ENCODE measurements around the gene ZNF407.
A peak's percentile ranks its signal among the peaks of the same experiment; 100 is the strongest.

Gene ZNF407

DNA sequence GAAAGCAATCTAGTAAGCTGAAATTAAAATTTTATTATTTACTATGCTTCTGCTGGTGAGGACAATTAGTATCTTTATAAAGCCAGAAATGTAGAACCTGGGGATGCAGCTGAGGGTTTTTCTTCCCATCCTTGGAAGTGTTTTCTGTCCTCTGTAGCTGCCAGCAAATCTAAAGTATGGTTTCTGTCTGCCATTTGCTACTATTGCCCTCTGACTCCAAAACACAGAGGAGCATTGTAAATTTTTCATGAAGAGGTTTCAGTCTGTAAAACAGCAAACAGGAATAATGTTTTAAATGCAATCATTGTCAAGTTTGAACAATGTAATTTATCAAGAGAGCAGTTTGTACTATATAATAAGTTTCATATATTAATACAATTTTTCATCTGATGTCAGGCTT, 258.8 kb downstream of the ZNF407 start:
- Mint-ChIP-seq H3K4me3 (no peak overlapping the region), H3K9me3 (no peaks in the 10 kb centered on the region), H3K36me3 (ENCODE audit: low read depth) (no peaks in the 10 kb centered on the region), H3K4me1 (ENCODE audit: low read depth) (no peaks in the 10 kb centered on the region), H3K27me3 (no peaks in the 10 kb centered on the region), H3K27ac (no peak overlapping the region)
- intact Hi-C loops (cut with micrococcal nuclease): no loop called here

DNA sequence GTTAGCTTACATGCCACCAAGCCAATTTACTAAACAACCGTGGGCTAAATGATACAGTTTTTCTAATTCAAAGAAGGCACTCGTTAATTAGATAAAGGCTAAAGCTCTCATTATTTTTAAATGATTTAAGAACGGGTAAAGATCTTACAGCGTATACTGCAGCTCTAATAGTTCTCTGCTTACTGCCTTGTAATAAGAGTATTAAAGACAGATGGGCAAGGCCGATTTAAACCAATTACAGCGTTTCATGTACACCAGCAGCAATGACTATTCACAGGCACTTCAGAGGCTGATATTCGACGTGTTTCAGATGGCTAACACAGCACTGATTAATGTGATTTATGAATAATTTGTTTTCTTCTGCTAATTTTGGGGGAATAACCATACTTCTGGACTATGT, 259.3 kb downstream of the ZNF407 start:
- H3K36me3 Mint-ChIP-seq (ENCODE audit: low read depth): no peaks in the 10 kb centered on the region
- H3K9me3 Mint-ChIP-seq: no peaks in the 10 kb centered on the region
- H3K4me1 Mint-ChIP-seq (ENCODE audit: low read depth): no peaks in the 10 kb centered on the region
- H3K27me3 Mint-ChIP-seq: no peaks in the 10 kb centered on the region
- no peak overlapping the region for H3K27ac Mint-ChIP-seq
- no peak overlapping the region for H3K4me3 Mint-ChIP-seq
- intact Hi-C loops (cut with micrococcal nuclease): no loop called here

DNA sequence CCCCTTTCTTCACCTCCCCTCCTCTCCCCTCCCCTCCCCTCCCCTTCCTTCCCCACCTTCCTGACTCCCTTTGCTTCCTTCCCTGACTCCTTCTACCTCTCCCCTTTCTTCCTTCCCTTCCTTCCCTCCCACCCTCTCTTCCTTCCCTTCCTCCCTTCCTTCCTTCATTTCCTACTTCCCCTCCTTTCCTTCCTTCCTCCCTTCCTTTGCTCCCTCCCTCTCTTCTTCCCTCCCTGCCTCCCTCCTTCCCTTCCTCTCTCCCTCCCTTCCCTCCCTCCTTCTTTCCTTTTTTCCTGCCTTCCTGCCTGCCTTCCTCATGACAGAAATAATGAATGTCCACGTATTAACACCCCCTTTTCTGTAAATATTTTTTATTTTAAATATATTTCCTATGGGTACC, 260.2 kb downstream of the ZNF407 start:
- intact Hi-C loops (cut with micrococcal nuclease): no loop called here
- no peaks in the 10 kb centered on the region for H3K27me3 Mint-ChIP-seq
- H3K4me1 Mint-ChIP-seq (ENCODE audit: low read depth): no peaks in the 10 kb centered on the region
- H3K9me3 Mint-ChIP-seq: no peaks in the 10 kb centered on the region
- no peaks in the 10 kb centered on the region for H3K36me3 Mint-ChIP-seq (ENCODE audit: low read depth)
- H3K27ac Mint-ChIP-seq: no peak overlapping the region
- no peak overlapping the region for H3K4me3 Mint-ChIP-seq

DNA sequence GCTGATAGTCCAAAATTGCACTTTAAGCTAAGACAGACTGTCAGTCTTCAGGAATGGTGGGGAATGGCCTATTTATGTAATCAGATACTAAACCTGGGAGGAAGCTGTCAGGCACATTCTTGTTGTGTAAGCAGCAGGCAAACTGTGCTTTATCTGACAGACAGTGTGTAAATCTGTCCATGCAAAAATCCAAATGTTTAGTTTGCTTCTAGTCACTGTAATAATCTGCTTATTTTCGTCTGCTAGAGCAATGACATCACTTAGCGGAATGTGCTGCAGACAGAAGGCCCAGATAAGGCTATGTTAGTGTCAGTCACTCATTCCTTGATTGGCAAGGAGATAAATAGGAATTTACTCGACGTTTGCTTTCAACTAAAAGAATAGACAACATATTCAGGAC, 263.5 kb downstream of the ZNF407 start:
- no peaks in the 10 kb centered on the region for H3K27me3 Mint-ChIP-seq
- no peaks in the 10 kb centered on the region for H3K36me3 Mint-ChIP-seq (ENCODE audit: low read depth)
- intact Hi-C loops (cut with micrococcal nuclease): no loop called here
- no peaks in the 10 kb centered on the region for H3K4me1 Mint-ChIP-seq (ENCODE audit: low read depth)
- H3K27ac Mint-ChIP-seq: no peak overlapping the region
- H3K4me3 Mint-ChIP-seq: no peak overlapping the region
- H3K9me3 Mint-ChIP-seq: no peaks in the 10 kb centered on the region

DNA sequence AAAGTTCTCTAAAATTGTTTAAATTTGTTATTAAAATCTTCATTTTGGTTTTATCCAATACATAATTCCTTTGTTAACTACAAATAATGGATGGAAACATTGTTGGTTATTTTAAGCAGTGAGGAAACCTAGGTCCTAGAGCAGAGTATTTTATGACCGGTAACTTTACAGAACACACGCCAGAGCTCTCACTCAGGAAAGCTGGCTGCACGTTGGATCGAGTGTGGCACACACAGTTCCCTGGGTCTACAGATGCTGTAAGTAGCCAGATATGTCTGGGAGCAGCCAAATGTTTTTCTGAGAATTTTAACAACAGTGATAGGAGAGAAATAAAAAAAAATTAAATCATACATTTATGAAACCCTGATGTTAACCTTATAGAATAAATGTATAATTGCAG, 264.4 kb downstream of the ZNF407 start:
- Mint-ChIP-seq H3K9me3 (no peaks in the 10 kb centered on the region), H3K4me1 (ENCODE audit: low read depth) (no peaks in the 10 kb centered on the region), H3K27me3 (no peaks in the 10 kb centered on the region), H3K36me3 (ENCODE audit: low read depth) (no peaks in the 10 kb centered on the region), H3K27ac (no peak overlapping the region), H3K4me3 (no peak overlapping the region)
- intact Hi-C loops (cut with micrococcal nuclease): no loop called here

GRCh38 chr18:74866577-74866976, 268.9 kb downstream of the ZNF407 start:
- Mint-ChIP-seq H3K27me3 (no peaks in the 10 kb centered on the region), H3K4me1 (ENCODE audit: low read depth) (no peaks in the 10 kb centered on the region), H3K36me3 (ENCODE audit: low read depth) (no peaks in the 10 kb centered on the region), H3K27ac (no peak overlapping the region), H3K9me3 (no peaks in the 10 kb centered on the region), H3K4me3 (no peak overlapping the region)
- intact Hi-C loops (cut with micrococcal nuclease): no loop called here

DNA sequence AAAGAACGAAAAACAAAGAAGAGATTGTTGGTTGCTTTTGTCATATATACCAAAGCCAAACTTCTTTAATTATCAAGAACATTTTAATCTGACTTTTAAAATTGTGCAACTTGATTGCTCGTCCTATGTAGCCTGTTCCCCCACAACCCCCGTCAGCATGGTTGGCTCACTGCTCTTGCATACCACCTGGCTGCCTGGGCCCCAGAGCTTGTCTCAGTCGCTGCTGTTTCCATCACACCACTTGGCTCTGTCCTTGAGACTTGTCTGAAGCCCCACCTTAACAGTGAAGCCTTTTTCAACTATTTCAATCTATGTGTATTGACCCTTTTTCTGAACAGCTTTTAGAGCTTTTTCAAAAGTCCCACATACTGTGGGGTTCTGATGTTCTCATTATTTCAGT, 270.8 kb downstream of the ZNF407 start:
- Mint-ChIP-seq H3K27ac (no peak overlapping the region), H3K4me3 (no peak overlapping the region)

GRCh38 chr18:74869904-74870863, 272.5 kb downstream of the ZNF407 start:
- H3K9me3 Mint-ChIP-seq: no peaks in the 10 kb centered on the region
- H3K36me3 Mint-ChIP-seq (ENCODE audit: low read depth): no peaks in the 10 kb centered on the region
- no peak overlapping the region for H3K27ac Mint-ChIP-seq
- no peak overlapping the region for H3K4me3 Mint-ChIP-seq
- no peaks in the 10 kb centered on the region for H3K27me3 Mint-ChIP-seq
- H3K4me1 Mint-ChIP-seq (ENCODE audit: low read depth): no peaks in the 10 kb centered on the region
- intact Hi-C loops (cut with micrococcal nuclease): no loop called here

More for the DNA sequence above, 270.8 kb downstream of the ZNF407 start:
- H3K4me1 Mint-ChIP-seq (ENCODE audit: low read depth): no peaks in the 10 kb centered on the region
- H3K36me3 Mint-ChIP-seq (ENCODE audit: low read depth): no peaks in the 10 kb centered on the region
- H3K27me3 Mint-ChIP-seq: no peaks in the 10 kb centered on the region
- H3K9me3 Mint-ChIP-seq: no peaks in the 10 kb centered on the region
- intact Hi-C loops (cut with micrococcal nuclease): no loop called here

DNA sequence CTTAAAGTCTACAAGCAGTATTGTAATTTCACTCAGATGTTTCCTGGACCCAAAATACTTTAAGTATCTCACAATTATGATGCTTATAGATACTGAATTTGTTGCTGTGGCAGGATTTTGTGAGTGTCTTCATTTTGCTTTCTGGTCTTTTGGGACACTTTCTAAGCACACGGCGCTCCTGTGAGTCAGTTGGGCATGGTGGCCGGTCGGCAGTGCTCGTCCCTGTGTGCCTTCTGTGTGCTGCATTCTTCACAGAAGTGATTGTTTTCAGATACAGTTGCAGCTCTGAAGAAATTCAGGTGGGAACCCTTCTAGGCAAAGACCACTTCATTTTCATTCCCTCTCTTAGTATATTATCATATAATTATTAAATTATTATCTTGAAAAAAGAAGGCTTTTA, 273.3 kb downstream of the ZNF407 start:
- intact Hi-C loops (cut with micrococcal nuclease): no loop called here
- Mint-ChIP-seq H3K27ac (peak overlapping the region; percentile 47), H3K4me3 (no peak overlapping the region), H3K9me3 (no peaks in the 10 kb centered on the region), H3K36me3 (ENCODE audit: low read depth) (no peaks in the 10 kb centered on the region), H3K27me3 (no peaks in the 10 kb centered on the region), H3K4me1 (ENCODE audit: low read depth) (no peaks in the 10 kb centered on the region)

DNA sequence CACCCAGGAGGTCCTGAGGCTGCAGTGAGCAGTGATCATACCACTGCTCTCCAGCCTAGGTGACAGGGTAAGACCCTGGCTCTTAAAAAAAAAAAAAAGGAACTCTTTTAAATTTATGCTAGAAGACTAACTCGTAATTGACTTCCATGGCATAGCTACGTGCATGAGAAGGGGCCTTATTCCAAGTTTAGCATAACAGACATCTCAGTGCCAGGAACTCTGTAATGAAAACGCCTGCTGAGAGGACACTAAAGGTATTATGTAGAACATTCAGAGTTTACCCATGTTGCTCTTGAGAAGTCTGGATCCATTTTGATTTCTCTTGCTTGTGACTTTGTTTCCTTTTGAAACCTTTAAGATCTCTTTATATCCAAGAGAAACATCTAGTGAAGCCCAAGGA, 276.0 kb downstream of the ZNF407 start:
- Mint-ChIP-seq H3K27me3 (no peaks in the 10 kb centered on the region), H3K36me3 (ENCODE audit: low read depth) (peaks cover 9% of the 10 kb centered on the region), H3K27ac (no peak overlapping the region), H3K9me3 (no peaks in the 10 kb centered on the region), H3K4me3 (no peak overlapping the region), H3K4me1 (ENCODE audit: low read depth) (no peaks in the 10 kb centered on the region)
- intact Hi-C loops (cut with micrococcal nuclease): no loop called here

- no peak overlapping the region for H3K4me3 Mint-ChIP-seq
- H3K9me3 Mint-ChIP-seq: no peaks in the 10 kb centered on the region
- no peaks in the 10 kb centered on the region for H3K4me1 Mint-ChIP-seq (ENCODE audit: low read depth)
- no peaks in the 10 kb centered on the region for H3K27me3 Mint-ChIP-seq
- intact Hi-C loops (cut with micrococcal nuclease): no loop called here
- H3K27ac Mint-ChIP-seq: no peak overlapping the region
- peaks cover 9% of the 10 kb centered on the region for H3K36me3 Mint-ChIP-seq (ENCODE audit: low read depth)
Observed at GRCh38 chr18:74874351-74874750, 276.7 kb downstream of the ZNF407 start.

GRCh38 chr18:74876630-74877243, 279.1 kb downstream of the ZNF407 start:
- H3K4me3 Mint-ChIP-seq: no peak overlapping the region
- no peak overlapping the region for H3K27ac Mint-ChIP-seq
- intact Hi-C loops (cut with micrococcal nuclease): no loop called here
- no peaks in the 10 kb centered on the region for H3K27me3 Mint-ChIP-seq
- peaks cover 5% of the 10 kb centered on the region for H3K9me3 Mint-ChIP-seq
- no peaks in the 10 kb centered on the region for H3K4me1 Mint-ChIP-seq (ENCODE audit: low read depth)
- H3K36me3 Mint-ChIP-seq (ENCODE audit: low read depth): peaks cover 20% of the 10 kb centered on the region

GRCh38 chr18:74878267-74878666, 280.6 kb downstream of the ZNF407 start:
- Mint-ChIP-seq H3K27ac (no peak overlapping the region), H3K4me3 (no peak overlapping the region), H3K9me3 (peaks cover 6% of the 10 kb centered on the region), H3K4me1 (ENCODE audit: low read depth) (no peaks in the 10 kb centered on the region), H3K27me3 (no peaks in the 10 kb centered on the region), H3K36me3 (ENCODE audit: low read depth) (peaks cover 29% of the 10 kb centered on the region)
- intact Hi-C loops (cut with micrococcal nuclease): no loop called here

GRCh38 chr18:74880706-74881278, 283.1 kb downstream of the ZNF407 start:
- Mint-ChIP-seq H3K36me3 (ENCODE audit: low read depth) (peaks cover 34% of the 10 kb centered on the region), H3K9me3 (peaks cover 6% of the 10 kb centered on the region), H3K4me3 (no peak overlapping the region), H3K4me1 (ENCODE audit: low read depth) (no peaks in the 10 kb centered on the region), H3K27ac (no peak overlapping the region), H3K27me3 (no peaks in the 10 kb centered on the region)
- intact Hi-C loops (cut with micrococcal nuclease): no loop called here

All from dendritic cell treated with granulocyte-macrophage colony-stimulating factor and Interleukin-4, amounts not matched to agents 40 ng/mL and 50 ng/mL, for 4 days (primary cell).